Memory B cell (primary cell): ENCODE data around the gene MAD1L1.

Experiments used
- ATAC-seq: fragments of 150-1000 bp; cut with Tn5 transposase; 2 replicates; pipeline ENCODE4 v1.10.0; 2021; ENCODE audit warnings: low read depth, mild to moderate bottlenecking, moderate library complexity
- DNase-seq, 2 donors: peaks; one replicate each; pipeline ENCODE4 v3.0.0; 2022; ENCODE audit warnings: low spot score in 2 of 2
- H3K27ac Mint-ChIP-seq: one replicate; pipeline ENCODE4 v1.8.0; 2022; ENCODE audit warnings: mild to moderate bottlenecking, moderate library complexity, mixed read lengths
- H3K27me3 Mint-ChIP-seq: one replicate; pipeline ENCODE4 v1.8.0; 2022; ENCODE audit warnings: mixed read lengths
- H3K36me3 Mint-ChIP-seq: one replicate; pipeline ENCODE4 v1.8.0; 2022; ENCODE audit warnings: mild to moderate bottlenecking, mixed read lengths
- H3K4me1 Mint-ChIP-seq: one replicate; pipeline ENCODE4 v1.8.0; 2022; ENCODE audit warnings: mixed read lengths
- H3K4me3 Mint-ChIP-seq: one replicate; pipeline ENCODE4 v1.8.0; 2022; ENCODE audit warnings: mild to moderate bottlenecking, moderate library complexity, mixed read lengths
- H3K9me3 Mint-ChIP-seq: one replicate; pipeline ENCODE4 v1.8.0; 2022; ENCODE audit warnings: mixed read lengths

The MAD1L1 gene

GRCh38 chr7:2232766-2233520 is at the start of gene MAD1L1:
MAD1L1 (minus strand) TSS chr7:2232945; CDS start chr7:2230133, 2,812 bp downstream.
- Mint-ChIP-seq H3K9me3 (peaks cover 1% of the 10 kb centered on the region), H3K4me3 (peak within 1 kb of the TSS; percentile 97), H3K27me3 (no peaks in the 10 kb centered on the region), H3K36me3 (peaks cover 18% of the 10 kb centered on the region), H3K27ac (peak within 1 kb of the TSS; percentile 94), H3K4me1 (peaks cover 17% of the 10 kb centered on the region)
- ATAC-seq (peak; percentile 68), DNase-seq (peak; percentile 85 to 89)

- Mint-ChIP-seq H3K4me3 (no peak overlapping the region), H3K27ac (peak overlapping the region; percentile 62), H3K9me3 (no peaks in the 10 kb centered on the region), H3K27me3 (no peaks in the 10 kb centered on the region), H3K36me3 (peaks cover 6% of the 10 kb centered on the region), H3K4me1 (peaks cover 19% of the 10 kb centered on the region)
- DNase-seq, result no peak
- ATAC-seq, result no peak
These were observed 49.5 kb upstream of the MAD1L1 start for GRCh38 chr7:2282185-2282751.

GRCh38 chr7:2281541-2281940 is 48.8 kb upstream of the MAD1L1 start:
- Mint-ChIP-seq H3K4me3 (no peak overlapping the region), H3K36me3 (peaks cover 10% of the 10 kb centered on the region)

GRCh38 chr7:2280424-2280823 is 47.7 kb upstream of the MAD1L1 start:
- Mint-ChIP-seq H3K27ac (no peak overlapping the region), H3K27me3 (no peaks in the 10 kb centered on the region), H3K4me3 (no peak overlapping the region), H3K4me1 (peaks cover 19% of the 10 kb centered on the region), H3K9me3 (no peaks in the 10 kb centered on the region), H3K36me3 (peaks cover 10% of the 10 kb centered on the region)
- DNase-seq (no peak), ATAC-seq (no peak)

More at GRCh38 chr7:2281541-2281940, 48.8 kb upstream of the MAD1L1 start:
- Mint-ChIP-seq H3K9me3 (no peaks in the 10 kb centered on the region), H3K27ac (peak overlapping the region; percentile 62), H3K4me1 (peaks cover 21% of the 10 kb centered on the region), H3K27me3 (no peaks in the 10 kb centered on the region)
- ATAC-seq (no peak), DNase-seq (no peak)

DNA sequence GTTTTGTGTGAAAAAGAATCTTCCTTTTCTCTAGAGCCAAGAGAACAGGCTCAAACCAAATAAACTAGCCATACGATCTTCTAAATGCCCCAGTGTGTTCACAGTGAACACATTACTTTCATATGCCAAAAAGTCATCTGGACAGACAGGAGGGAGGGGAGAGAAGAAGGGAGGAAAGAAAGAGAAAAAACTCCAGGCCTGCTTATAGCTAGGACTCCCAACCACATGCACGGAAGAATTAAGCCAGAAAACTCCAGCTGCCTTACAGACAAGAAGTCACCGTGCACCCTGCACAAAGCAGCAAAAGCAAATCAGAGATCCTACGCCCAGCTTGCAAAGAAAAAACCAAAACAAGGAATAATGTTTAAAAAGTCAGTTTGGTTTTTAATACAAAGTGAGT is 47.2 kb upstream of the MAD1L1 start:
- H3K27ac Mint-ChIP-seq, result peak overlapping the region; percentile 75
- no peak for ATAC-seq
- no peak overlapping the region for H3K4me3 Mint-ChIP-seq

GRCh38 chr7:2278026-2278425 is 45.3 kb upstream of the MAD1L1 start:
- no peaks in the 10 kb centered on the region for H3K27me3 Mint-ChIP-seq
- peaks cover 14% of the 10 kb centered on the region for H3K36me3 Mint-ChIP-seq
- no peaks in the 10 kb centered on the region for H3K9me3 Mint-ChIP-seq
- no peak for ATAC-seq
- no peak for DNase-seq
- peaks cover 19% of the 10 kb centered on the region for H3K4me1 Mint-ChIP-seq
- no peak overlapping the region for H3K27ac Mint-ChIP-seq
- no peak overlapping the region for H3K4me3 Mint-ChIP-seq

More for the DNA sequence above, 47.2 kb upstream of the MAD1L1 start:
- Mint-ChIP-seq H3K4me1 (peaks cover 19% of the 10 kb centered on the region), H3K9me3 (no peaks in the 10 kb centered on the region), H3K27me3 (no peaks in the 10 kb centered on the region), H3K36me3 (peaks cover 10% of the 10 kb centered on the region)
- no peak for DNase-seq

DNA sequence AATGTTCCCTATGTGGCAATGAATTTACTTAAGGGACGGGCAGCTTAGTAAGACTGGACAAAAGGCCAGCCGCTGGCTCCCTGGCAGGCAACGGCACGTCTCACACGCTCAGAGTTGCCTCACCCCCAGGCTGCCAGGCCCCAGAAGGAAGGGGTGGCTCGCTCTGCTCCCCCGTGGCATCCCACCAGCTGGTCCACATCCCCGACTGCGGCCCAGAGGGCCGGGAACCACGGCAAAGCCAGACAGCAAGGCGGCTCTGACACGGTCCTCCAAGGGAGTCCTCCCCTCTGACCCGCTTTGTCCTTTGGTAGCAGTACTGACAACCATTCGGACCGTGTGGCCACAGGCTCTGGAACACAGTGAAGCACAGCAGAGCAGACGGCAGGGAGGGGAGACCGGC is 43.4 kb upstream of the MAD1L1 start:
- DNase-seq, result no peak
- peaks cover 17% of the 10 kb centered on the region for H3K36me3 Mint-ChIP-seq

DNA sequence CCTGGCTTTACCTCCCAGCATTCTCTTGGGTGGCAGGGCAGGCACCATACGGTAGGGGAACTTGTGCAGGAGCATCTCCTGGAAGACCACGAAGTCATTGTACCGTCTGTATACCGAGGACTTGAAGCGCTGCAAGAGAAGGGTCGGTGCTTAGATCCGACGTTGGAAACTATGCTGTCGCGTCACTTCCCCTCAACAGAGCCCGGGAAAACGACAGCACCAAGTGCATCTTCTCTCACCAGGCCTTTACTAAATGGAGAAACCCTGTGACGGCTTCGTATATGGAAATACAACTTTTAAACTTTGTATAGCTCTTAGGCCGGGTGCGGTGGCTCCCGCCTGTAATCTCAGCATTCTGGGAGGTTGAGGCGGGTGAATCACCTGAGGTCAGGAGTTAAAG is 42.4 kb upstream of the MAD1L1 start:
- Mint-ChIP-seq H3K27ac (no peak overlapping the region), H3K36me3 (peaks cover 19% of the 10 kb centered on the region), H3K27me3 (no peaks in the 10 kb centered on the region), H3K4me1 (peaks cover 9% of the 10 kb centered on the region), H3K4me3 (no peak overlapping the region), H3K9me3 (no peaks in the 10 kb centered on the region)
- DNase-seq (no peak), ATAC-seq (no peak)

More for the DNA sequence above, 43.4 kb upstream of the MAD1L1 start:
- peak overlapping the region; percentile 14 for H3K27ac Mint-ChIP-seq
- H3K9me3 Mint-ChIP-seq, result no peaks in the 10 kb centered on the region
- ATAC-seq, result no peak
- H3K27me3 Mint-ChIP-seq, result no peaks in the 10 kb centered on the region
- no peak overlapping the region for H3K4me3 Mint-ChIP-seq
- peaks cover 9% of the 10 kb centered on the region for H3K4me1 Mint-ChIP-seq

GRCh38 chr7:2274666-2275065 is 41.9 kb upstream of the MAD1L1 start:
- H3K36me3 Mint-ChIP-seq, result peaks cover 17% of the 10 kb centered on the region

DNA sequence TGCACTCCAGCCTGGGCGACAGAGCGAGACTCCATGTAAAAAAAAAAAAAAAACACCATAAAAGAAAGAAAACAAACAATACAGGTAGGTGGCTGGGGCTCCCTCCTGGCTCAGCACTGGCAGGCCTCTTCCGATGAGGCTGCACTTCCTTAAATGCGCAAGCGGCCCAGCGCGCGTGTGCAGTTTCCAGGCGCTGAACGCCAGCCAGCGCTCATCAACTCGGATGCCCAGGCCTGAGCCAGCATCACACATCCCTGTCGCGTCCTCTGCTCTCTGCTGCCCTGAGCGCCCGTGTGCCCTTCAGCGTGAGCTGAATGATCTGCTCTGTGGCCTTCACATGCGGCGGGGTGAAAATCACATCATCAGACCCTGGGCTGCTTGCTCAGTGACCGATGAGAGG is 41.1 kb upstream of the MAD1L1 start:
- H3K27ac Mint-ChIP-seq, result no peak overlapping the region
- H3K4me3 Mint-ChIP-seq, result no peak overlapping the region
- ATAC-seq, result no peak
- H3K4me1 Mint-ChIP-seq, result peaks cover 2% of the 10 kb centered on the region
- no peaks in the 10 kb centered on the region for H3K27me3 Mint-ChIP-seq
- DNase-seq, result no peak
- peaks cover 15% of the 10 kb centered on the region for H3K36me3 Mint-ChIP-seq
- no peaks in the 10 kb centered on the region for H3K9me3 Mint-ChIP-seq

More at GRCh38 chr7:2274666-2275065, 41.9 kb upstream of the MAD1L1 start:
- DNase-seq, result no peak
- Mint-ChIP-seq H3K4me3 (no peak overlapping the region), H3K9me3 (no peaks in the 10 kb centered on the region), H3K27me3 (no peaks in the 10 kb centered on the region), H3K27ac (no peak overlapping the region), H3K4me1 (peaks cover 6% of the 10 kb centered on the region)
- no peak for ATAC-seq

DNA sequence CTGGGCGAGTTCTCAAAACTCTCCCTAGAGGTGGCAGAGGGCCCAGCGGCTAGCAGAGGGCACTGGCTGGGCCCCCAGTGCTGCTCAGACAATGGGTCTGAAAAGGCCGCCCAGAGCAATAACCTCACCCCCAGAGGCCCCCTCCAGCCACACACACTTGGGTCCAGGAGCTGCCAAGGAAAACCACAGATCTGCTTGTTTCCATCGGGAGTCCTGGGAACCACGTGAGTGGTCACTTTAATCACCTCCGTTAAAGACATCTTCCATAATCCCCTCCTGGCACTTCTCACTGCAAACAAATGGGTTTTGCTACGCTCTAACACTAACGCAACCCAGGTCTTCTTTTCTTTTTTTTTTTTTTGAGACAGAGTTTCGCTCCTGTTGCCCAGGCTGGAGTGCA is 39.3 kb upstream of the MAD1L1 start:
- H3K27me3 Mint-ChIP-seq, result no peaks in the 10 kb centered on the region
- no peak for DNase-seq
- no peak overlapping the region for H3K27ac Mint-ChIP-seq
- ATAC-seq, result no peak
- peaks cover 11% of the 10 kb centered on the region for H3K36me3 Mint-ChIP-seq
- H3K4me1 Mint-ChIP-seq, result peaks cover under 1% of the 10 kb centered on the region
- H3K4me3 Mint-ChIP-seq, result no peak overlapping the region
- H3K9me3 Mint-ChIP-seq, result no peaks in the 10 kb centered on the region

DNA sequence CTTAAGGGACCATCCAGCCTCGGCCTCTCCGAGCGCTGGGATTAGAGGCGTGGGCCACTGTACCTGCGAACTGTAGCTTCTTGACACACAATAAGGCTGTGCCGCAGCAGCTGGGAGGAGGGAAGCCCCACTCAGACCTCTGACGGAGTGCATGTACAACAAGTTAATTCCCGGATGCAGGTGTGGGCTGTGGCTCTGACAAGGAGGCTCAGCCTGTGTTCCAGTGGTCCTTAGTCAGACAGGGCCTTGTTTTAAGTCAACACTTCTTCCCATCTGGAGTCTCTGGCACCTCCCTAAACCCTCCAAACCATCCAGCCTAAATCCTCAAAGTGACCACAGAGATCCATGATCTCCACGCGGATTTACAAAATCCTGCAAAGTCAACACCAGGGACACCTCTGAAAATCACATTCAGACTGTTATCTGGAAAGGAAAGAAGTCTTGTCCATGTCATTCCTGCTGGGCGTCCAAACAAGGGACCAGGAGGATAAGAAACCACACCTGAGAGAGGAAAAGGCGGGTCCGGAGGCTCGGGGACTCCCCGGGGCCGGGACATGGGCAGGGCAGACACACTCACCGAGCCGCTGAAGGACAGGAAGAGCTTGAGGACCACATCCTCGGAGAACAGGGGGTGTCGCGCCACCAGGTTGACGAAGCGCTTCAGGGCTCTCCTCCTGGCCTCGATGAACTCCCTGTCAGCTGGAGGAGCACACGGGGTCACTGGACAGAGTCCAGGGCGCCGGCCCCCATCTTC is 38.7 kb upstream of the MAD1L1 start:
- ATAC-seq (no peak), DNase-seq (no peak)
- H3K9me3 Mint-ChIP-seq, result no peaks in the 10 kb centered on the region
- no peak overlapping the region for H3K27ac Mint-ChIP-seq
- H3K4me3 Mint-ChIP-seq, result no peak overlapping the region
- H3K27me3 Mint-ChIP-seq, result no peaks in the 10 kb centered on the region
- H3K36me3 Mint-ChIP-seq, result peaks cover 9% of the 10 kb centered on the region
- no peaks in the 10 kb centered on the region for H3K4me1 Mint-ChIP-seq

DNA sequence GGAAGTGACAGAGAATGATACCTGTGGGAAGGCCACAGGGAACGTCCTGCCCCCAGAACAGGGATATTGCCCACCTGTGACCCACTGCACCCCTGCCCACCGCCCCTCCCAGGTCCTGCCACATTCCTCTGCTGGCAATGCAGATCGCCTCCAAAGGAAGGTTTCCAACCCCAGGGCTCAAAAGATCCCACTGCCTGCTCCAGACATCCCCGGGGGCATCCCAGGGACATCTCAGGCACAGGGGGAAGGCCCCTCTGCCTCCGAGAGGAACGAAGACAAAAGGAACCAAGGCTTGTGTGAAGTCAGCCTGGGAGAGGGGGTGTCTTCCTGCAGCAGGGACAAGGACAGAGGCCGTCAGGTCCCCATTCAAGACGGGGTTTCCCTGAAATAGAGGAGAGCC is 37.8 kb upstream of the MAD1L1 start:
- Mint-ChIP-seq H3K4me1 (no peaks in the 10 kb centered on the region), H3K36me3 (peaks cover 9% of the 10 kb centered on the region), H3K27ac (no peak overlapping the region)

GRCh38 chr7:2269991-2270460 is 37.3 kb upstream of the MAD1L1 start:
- no peak for ATAC-seq
- no peak for DNase-seq
- Mint-ChIP-seq H3K9me3 (no peaks in the 10 kb centered on the region), H3K4me1 (no peaks in the 10 kb centered on the region), H3K36me3 (peaks cover 9% of the 10 kb centered on the region), H3K27me3 (no peaks in the 10 kb centered on the region), H3K4me3 (no peak overlapping the region), H3K27ac (no peak overlapping the region)

More for the DNA sequence above, 37.8 kb upstream of the MAD1L1 start:
- no peak for ATAC-seq
- no peak overlapping the region for H3K4me3 Mint-ChIP-seq
- no peaks in the 10 kb centered on the region for H3K27me3 Mint-ChIP-seq
- no peaks in the 10 kb centered on the region for H3K9me3 Mint-ChIP-seq
- DNase-seq, result no peak
